ENCODE measurements around the gene CFAP46.
"Not testable (repeated sequence)": the region's sequence is repeated elsewhere in the genome, so short reads cannot be mapped to it uniquely, and the experiment has no call there.

CFAP46 gene

DNA sequence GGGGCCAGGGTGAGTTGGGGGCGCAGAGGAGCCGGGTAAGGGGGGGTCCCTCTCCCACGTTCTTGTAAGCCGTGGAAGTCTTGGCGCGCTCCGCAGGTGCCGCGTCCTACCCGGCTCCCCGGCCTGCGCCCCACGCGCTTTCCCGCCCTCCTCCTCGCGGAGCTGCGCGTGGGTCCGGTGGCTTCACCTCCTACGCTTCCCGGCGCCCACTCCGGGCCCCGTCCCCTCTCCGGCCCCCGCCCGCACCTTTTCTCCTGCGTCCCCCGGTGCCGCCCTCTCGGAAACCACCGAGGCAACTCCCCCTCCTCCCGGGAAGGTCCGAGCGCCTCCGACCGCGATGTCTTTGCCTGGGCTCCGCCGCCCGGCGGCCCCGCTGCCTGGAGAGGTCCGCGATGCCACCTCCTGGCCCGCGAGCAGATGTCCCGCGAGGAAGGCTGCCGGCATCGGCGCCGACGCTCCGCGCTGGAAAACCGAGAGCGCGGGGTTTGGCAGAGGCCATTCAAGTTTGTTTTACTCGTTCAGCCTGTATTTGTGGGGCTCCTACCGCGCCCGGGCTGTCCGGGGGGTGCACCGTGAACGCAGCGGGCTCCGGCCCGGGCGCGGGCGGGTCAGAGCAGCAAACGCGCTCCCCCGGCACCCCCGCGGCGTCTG, 154.1 kb downstream of the CFAP46 start:
- no peak for DNase-seq (ENCODE audit: low read depth)

DNA sequence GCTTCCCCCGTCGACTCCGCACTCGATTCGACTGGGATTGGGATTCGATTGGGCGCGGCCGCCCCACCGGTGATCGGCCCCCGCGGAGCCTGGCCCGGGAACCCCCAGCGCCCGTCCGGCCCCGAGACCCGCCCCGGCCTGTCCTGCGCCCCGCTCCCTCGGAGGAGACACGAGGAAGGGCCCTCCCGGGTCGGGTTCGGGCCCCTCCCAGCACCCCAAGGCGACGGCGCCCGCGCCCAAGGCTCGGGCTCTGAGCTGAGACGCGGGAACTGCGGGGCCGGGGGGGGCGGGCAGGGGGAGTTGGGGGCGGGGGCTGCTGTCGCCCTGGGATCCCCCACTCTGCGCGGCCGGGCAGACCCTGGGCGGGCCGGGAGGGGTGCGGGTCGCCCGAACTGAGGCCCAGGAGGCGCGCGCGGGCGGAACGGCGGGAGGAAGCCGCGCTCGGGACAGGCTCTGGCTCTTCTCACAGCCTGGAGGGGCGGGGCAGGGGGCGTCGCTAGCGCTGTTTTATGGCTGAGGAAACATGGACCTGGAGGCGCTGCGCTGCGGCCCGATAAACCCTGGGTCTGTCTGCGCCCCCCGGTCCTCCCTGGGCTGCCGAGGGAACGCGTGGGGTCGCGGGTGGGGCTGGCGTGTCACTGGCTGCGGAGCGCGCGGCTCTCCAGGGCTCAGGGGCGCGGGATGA, 154.7 kb downstream of the CFAP46 start:
- no peak for DNase-seq (ENCODE audit: low read depth)

DNA sequence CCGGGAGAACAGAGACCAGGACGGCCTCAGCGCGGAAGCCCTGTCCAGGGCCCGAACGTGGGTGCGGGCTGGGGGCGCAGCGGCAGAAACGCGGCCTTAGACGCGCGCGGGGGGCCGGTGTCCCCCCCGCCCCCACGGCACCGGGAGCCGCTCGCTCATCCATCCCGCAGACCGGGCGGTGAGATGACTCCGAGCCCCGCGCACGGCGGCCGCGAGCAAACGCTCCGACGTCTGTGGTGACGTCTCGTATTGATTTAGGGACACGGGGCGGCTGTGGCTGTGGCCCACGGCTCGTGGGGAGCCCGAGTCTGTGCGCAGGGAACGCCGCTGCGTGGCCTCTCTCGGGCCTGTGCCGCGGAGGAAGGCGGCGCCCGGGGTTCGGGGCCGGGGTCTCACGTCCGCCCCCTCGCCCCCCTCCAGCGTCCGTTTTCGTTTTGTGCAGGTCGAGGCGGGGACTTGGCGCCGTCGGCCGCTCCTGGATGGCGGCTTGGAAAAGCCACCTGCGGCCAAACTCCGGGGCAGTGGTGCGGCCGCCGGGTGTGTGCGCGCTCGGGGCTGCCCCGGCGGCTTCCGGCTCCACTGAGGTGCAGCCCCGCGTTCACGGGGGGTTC, 155.4 kb downstream of the CFAP46 start:
- no peak for DNase-seq (ENCODE audit: low read depth)

DNA sequence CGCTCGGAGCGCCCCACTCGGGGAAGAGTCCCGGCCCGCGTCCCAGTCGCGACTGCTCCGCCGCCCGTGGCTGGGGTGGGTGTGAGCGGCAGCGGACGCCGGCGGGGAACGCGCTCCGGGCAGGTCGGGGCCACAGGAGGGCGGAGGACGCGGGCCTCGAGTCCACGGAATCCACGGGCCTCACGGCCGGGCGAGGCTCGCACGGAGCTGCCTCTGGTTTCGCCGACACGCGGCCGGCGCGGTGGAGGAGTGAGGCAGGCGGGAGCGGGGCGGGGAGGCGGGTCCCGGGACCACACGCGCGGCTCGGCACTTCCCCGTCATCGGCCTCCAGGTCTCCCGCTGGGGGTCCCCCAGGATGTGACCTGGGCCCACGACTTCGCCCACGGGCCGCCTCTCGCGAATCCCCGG, 155.9 kb downstream of the CFAP46 start:
- no peak for DNase-seq (ENCODE audit: low read depth)

DNA sequence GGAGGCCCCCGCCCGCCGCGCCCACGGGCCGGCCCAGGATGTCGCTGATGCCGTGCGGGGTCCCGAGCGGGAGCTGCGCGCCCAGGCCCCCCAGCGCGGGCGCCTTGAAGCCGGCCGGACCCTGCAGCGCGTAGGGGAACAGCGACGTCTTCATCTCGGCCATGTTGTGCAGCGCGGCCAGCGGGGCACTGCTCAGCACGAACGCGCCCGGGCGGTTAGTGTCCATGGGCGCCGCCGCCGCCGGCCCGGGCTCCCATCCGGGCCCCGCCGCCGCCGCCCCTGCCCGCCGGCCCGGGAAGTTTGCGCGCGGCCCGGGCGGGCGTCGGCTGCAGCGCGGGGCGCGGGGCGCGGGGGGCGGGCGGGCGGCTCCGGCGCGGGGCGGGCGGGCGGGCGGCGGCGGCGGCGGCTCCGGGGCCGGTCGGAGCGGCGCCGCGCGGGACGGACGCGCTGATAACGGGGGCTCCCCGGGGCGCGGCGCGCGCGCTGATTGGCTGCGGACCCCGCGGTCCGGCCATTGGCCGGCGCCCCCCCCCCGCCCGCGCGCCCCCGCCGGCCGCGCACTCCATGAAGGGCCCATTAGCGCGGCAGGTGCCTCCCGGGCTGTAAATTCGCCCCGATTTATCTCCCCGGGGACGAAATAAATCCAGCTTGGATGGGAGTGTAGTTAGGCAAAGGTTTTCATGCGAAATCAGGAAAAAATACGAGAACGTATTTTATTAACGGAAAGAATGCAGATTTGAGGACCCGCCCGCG, 156.5 kb downstream of the CFAP46 start, which contains the start of gene NKX6-2:
Gene NKX6-2, minus strand, starts transcription at position 425 of the 753 bp plus-strand sequence. Its CDS starts 199 bp downstream, at position 226.
- no peak for DNase-seq (ENCODE audit: low read depth)

DNA sequence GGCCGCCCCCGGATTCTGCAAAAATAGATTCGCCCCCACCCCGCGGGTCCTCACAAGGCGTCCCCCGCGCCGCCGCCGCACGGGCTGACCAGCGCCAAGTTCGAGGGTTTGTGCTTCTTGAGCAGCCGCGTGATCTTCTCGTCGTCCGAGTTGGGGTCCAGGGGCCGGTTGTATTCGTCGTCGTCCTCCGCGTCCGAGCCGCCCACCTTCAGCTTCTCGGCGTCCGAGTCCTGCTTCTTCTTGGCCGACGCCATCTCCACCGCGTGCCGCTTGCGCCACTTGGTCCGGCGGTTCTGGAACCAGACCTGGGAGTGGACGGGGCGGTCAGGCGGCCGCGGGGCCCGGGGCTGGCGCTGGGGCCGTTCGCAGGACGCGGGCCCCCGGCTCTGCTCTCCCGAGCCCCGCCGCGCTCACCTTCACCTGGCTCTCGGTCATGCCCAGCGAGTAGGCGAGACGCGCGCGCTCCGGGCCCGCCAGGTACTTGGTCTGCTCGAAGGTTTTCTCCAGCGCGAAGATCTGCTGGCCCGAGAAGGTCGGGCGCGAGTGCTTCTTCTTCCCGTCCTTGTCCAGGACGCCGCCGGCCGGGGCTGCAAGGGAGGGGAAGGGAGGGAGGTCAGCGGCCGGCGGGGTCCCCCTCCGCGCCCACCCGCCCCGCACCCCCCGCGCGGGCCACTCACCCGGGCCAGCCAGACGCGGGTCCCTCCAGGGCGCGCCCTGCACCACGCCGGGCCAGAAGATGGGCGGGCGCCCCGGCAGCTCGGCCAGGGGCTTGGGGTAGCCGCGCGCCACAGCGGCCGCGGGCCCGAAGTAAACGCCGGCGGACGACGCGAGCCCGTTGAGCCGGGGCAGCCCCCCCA, 157.3 kb downstream of the CFAP46 start:
- no peak for DNase-seq (ENCODE audit: low read depth)

DNA sequence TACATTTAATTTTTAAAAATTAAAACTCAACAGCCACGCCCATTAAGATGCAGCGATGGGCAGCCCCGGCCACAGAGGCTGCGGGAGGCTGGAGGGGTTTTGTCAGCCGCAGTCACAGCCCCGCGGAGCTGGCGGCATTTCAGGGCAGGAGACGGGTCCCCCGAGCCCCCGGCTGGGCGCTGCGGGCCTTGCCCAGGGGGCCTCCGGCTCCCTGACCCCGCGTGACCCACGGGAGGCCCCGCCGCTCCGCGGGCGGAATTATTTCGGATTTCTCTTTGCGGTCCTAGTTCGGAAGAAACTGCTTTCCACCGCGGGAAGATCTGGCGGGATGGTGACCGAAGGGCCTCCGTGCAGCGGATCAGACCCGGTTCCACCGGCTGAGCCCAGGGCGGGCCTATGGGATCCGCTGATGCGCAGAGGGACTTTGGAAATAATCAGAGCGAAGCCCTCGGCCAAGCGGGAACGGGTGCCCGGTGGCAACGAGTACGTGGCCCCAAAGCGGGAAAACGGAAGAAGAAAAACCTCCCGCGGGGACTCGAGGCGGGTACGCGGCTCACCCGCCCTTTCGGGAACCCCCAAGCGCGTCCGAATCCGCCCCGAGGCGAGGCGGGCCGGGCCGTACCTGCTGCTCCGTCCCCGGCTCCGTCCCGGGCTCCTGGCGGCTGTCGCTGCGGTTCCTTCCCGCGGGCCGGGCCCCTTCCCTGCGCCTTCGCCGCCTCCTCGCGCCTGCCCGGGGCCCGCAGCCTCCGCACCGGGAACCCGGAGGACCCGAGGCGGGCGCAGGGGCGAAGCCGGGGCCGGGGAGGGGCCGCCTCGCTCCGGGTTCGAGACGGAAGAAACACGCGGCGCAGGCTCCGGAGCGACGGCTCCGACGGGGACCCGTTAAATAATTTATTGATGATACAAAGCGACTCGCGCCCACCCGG, 158.2 kb downstream of the CFAP46 start:
- no peak for DNase-seq (ENCODE audit: low read depth)

DNA sequence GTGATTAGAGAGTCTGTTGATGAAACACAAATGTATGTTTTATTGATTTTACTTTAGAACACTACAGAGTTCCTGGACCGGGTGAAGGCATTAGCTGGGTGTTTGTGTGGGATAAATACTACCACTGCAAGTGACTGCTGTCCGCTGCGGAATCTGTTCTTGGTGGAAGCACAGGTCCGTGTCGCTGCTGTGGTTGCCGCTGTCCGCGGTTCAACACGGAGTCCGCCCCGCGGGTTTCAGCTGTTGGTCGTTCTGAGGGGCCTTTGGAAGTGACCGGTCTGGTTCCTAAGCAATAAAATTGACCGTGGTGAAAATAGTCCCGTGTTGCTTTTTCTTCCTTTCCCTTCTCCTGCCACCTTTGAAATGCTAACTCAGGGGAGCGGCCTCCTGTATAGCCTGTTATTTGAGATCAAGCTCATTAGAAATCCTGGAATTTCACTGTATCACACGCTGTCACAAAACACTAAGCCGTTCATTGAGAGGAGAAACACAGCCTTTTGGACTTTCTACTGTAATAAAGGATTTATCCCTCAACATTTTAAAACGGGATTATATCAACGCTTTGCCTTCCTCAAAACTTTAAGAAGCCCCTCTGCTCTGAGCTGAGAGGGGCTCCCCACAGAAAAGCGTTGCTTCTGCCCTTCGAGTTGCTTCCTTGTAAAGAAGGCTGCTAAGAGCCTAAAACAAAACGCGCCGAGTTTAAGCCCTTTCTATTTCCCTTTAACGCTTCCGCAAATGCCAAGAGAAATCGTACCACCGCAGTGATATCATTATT, 159.0 kb downstream of the CFAP46 start:
- no peak for DNase-seq (ENCODE audit: low read depth)

DNA sequence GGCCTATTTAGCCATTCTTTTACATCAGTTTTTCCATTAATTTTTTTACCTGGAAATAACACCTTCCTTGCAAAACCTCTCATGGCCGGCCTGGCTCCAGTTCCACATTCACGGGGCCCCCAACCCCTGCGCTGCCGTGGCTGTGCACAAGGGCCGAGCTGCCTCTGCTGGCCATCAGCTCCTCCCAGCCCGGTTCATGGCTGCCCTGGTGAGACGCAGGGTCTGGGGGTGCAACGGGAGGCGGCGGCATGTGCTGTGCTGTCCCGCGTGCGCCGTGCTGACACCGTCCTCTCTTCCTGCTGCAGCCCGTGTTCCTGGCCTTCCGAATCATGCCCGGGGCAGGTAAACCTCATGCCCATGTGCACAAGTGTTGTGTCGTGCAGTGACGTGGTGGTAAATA, 160.8 kb downstream of the CFAP46 start:
- no peak for DNase-seq (ENCODE audit: low read depth)

DNA sequence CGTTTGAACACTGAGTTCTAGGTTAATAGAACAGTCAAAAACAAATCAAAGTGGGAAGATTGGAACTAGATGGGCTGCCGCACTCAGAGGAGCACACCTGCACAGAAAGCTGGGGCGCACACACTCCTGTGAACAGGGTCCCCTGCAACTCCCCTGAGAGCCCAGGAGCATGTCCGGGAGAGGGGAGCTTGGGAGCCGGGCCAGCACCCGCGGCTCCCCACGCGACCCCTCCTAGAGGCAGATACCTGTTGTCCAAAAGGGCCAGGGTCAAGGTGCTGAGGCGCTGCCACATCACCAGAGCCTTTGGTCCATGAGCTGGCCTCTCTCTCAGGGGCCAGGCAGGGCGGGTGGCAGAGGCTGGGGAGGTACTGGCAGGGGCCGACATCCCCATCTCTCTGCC, 162.0 kb downstream of the CFAP46 start:
- DNase-seq (ENCODE audit: low read depth): no peak

DNA sequence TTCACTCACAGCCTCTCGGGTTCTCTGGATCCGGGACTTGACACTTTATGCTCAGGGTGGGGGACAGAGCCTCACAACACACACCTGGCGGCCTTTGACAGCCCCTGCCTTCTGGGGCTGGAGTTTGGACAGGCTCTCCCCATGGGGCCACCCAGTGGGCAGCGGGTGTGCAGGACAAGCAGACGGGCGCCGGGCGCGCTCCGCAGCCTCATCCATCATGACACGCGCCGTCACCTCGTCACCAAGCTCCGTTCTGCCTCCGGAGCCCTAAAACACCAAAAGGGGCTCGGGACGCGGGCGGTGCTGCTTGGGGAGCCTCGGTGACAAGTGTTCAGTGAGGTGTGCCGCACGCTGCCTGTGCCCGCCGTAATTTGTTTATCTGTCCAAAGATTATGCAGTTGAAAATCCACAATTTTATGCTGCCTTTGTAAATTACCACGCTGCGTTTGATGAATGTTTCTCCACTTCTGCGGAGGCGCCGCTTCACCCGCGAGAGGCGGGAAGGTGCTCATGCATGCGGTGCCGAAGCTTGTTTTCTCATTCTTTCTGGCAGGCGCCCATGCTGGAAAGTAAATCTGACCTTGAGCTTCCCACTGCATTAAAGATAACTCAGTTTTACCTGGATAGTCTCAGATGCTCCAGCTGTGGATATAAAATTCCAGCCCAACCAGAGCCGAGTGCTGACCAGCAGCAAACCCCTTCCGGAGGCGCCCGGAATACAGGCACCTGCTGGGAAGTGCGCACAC, 162.6 kb downstream of the CFAP46 start:
- DNase-seq (ENCODE audit: low read depth): no peak

DNA sequence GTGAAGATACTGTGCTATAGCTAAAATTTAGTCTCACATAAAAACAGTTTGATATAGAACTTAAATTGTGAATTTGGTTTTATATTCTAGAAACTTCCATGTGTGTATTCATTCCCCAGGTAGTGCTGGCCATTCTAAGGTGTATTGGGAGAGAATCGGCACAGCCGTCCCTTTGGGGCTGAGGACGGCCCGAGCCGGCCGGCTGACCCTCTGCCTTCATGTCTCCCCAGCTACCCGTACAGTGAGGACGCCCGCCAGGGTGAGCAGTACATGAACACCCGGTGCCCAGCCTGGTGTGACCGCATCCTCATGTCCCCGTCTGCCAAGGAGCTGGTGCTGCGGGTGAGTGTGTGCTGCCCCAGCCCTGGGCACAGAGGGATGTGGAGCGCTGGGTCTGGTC, 164.9 kb downstream of the CFAP46 start:
- DNase-seq (ENCODE audit: low read depth): no peak

DNA sequence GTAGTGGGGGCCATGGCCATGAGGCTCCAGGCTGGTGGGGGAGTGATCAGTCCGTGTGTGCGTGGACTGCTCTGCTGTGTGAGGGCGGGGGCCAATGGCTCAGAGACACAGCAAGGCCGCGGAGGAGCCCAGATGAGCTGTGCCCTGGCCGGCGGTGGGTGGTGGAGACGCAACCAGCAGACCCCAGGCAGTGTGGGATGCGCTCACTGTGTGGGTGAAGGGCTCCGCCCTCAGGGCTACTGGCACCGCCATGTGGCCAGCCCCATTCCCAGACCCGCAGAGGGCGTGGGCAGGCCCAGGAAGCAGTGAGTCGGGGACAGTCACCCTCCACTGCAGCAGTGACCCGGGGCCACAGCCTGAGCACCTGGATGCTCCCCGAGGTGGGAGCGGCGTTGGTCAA, 165.5 kb downstream of the CFAP46 start:
- DNase-seq (ENCODE audit: low read depth): no peak

DNA sequence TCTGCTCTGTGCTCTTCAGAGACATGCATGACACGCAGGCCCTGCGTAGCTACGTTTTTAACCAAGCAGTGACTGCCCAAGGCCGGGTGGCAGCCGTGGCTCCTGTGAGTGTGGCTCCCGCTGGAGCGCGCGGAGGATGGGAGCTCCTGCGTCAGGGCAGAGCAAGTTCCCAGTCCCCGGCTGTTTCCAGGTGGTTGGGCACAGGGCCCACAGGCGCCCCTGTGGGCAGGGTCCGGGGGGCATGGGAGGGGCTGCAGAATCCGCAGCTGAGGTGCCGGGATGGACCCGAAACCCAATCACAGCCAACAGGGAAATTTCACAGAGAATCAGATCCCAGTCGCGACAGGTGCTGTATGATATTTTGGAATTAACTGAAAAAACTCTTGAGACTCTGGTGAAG, 166.2 kb downstream of the CFAP46 start:
- DNase-seq (ENCODE audit: low read depth): no peak

DNA sequence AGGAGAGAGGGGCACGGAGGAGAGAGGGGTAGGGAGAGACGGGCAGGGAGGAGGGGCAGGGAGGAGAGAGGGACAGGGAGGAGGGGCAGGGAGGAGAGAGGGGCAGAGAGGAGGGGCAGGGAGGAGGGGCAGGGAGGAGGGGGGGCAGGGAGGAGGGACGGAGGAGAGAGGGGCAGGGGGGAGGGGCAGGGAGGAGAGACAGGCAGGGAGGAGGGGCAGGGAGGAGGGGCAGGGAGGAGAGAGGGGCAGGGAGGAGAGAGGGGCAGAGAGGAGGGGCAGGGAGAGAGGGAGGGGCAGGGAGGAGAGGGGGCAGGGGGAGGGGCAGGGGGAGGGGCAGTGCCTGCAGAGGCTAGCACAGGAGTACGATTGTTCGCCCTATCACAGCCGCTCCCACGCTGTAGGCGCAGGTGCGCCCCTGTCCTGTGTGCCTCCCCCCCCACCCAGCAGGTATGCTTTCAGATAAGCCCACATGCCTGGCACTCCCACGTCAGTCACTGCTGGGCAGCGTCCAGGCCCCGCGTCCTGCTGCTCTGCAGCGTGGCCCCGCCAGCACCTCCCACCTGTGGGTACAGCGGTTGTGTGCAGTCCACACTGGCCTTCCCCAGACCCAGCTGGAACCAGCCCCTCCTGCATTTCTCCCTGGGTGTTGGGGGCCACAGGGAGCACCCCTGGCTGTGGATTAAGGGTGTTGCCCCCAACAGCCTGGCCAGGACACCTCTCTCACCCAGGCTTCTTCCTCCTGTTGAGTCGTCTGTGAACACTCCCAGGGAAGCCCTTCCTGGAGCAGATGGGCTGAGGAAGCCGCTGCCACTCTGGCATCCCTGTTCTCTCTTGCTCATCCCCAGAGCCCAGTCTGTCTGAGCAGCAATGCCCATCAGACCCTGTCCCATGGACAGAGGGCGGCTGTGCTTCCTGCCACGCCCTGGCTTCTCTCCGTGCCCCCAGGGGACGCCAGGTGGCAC, 167.2 kb downstream of the CFAP46 start:
- no peak for DNase-seq (ENCODE audit: low read depth)

DNA sequence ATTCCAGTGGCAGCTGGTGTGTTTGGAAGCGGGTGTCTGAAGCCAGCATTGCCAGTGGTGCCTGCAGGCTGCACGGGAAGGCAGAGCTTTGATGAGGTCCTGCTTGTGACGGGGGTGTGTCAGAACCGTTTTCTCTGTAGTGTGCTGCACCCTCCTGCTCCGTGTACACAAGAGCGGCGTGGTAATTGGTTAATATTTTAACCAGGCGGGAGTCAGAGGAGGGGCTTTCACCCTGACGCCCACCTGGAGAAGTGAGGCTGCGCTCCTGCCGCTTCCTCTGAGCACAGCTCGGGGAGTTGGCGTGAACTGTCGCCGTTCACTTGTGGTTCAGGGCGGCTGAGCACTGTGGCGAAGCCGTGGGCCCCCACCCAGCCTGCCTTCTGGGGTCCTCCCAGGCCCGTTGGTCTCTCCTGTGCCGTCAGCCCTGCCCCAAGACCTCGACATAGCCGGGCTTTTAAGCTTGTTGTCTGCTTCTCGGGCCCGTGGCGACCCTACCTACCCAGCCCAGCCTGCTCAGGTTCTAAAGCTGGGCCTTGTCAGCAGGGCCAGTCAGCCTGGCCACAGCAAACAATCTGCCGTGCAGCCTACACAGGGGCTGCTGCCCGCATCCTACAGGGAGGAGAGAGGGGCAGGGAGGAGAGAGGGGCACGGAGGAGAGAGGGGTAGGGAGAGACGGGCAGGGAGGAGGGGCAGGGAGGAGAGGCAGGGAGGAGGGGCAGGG, 168.0 kb downstream of the CFAP46 start:
- DNase-seq (ENCODE audit: low read depth): no peak

DNA sequence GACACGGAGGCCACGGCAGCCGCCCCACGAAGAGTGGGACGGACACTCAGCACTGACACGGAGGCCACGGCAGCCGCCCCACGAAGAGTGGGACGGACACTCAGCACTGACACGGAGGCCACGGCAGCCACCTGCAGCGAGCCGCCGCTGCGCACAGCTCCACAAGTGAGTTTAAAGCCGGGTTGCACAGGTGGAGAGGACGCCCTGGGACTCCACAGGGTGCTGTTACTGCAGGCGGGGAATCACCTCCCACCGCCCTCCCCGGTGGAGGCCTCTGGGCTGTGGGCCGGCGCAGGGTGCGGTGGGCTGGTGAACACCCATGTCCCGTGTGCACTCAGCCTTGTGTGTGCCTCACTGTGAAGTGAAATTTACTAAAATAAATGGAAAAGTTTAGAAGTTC, 169.6 kb downstream of the CFAP46 start:
- not testable (repeated sequence) for DNase-seq (ENCODE audit: low read depth)

Data from non-pigmented ciliary epithelial cell (primary cell).